HG03135 (cell line): Measurements from ENCODE around the gene POFUT1.
"Not testable (repeated sequence)": the region's sequence is repeated elsewhere in the genome, so short reads cannot be mapped to it uniquely, and the experiment has no call there.

Source experiments
- ATAC-seq: cut with Tn5 transposase; IDR thresholded peaks from one replicate; pipeline ENCODE4 v1.9.1; 2021; ENCODE audit warnings: mild to moderate bottlenecking, moderate library complexity; ENCODE audit not compliant: unreplicated experiment

POFUT1 gene

GRCh38 chr20:32188376-32189122 is 19.1 kb upstream of the POFUT1 start:
- no peak for ATAC-seq

- no peak for ATAC-seq
These were observed 18.6 kb upstream of the POFUT1 start for GRCh38 chr20:32189123-32189410.

- ATAC-seq: no peak
These were observed 17.7 kb upstream of the POFUT1 start for GRCh38 chr20:32189691-32190615.

- no peak for ATAC-seq
These were observed 16.9 kb upstream of the POFUT1 start for GRCh38 chr20:32190616-32191415.

GRCh38 chr20:32191422-32191821 is 16.3 kb upstream of the POFUT1 start:
- ATAC-seq: no peak

GRCh38 chr20:32191873-32192272 is 15.8 kb upstream of the POFUT1 start:
- no peak for ATAC-seq

- ATAC-seq: no peak
These were observed 15.0 kb upstream of the POFUT1 start for GRCh38 chr20:32192698-32193097.

- not testable (repeated sequence) for ATAC-seq
These were observed 14.3 kb upstream of the POFUT1 start for GRCh38 chr20:32193336-32193735.

GRCh38 chr20:32193996-32194395 is 13.7 kb upstream of the POFUT1 start:
- no peak for ATAC-seq

GRCh38 chr20:32195581-32195980 is 12.1 kb upstream of the POFUT1 start:
- ATAC-seq: no peak

GRCh38 chr20:32196613-32197012 is 11.1 kb upstream of the POFUT1 start:
- not testable (repeated sequence) for ATAC-seq

GRCh38 chr20:32197136-32197535 is 10.5 kb upstream of the POFUT1 start:
- ATAC-seq: not testable (repeated sequence)

- ATAC-seq: no peak
These were observed 8.7 kb upstream of the POFUT1 start for GRCh38 chr20:32199006-32199405.

- ATAC-seq: no peak
These were observed 6.2 kb upstream of the POFUT1 start for GRCh38 chr20:32201296-32201976.

GRCh38 chr20:32201977-32202363 is 5.7 kb upstream of the POFUT1 start:
- ATAC-seq: no peak

GRCh38 chr20:32203356-32204204 is 4.1 kb upstream of the POFUT1 start:
- ATAC-seq: no peak

- no peak for ATAC-seq
These were observed 3.2 kb upstream of the POFUT1 start for GRCh38 chr20:32204205-32205109.

- ATAC-seq: no peak
These were observed 2.4 kb upstream of the POFUT1 start for GRCh38 chr20:32205110-32205842.
